DMS114 treated with DMSO at 0.1 percent for 48 hours (cell line): ENCODE data around the gene SLC38A6.

Experiments used
- DNase-seq: peaks from one replicate; lab custom pipeline; 2025; ENCODE audit not compliant: unreplicated experiment; lab: John Stamatoyannopoulos, UW

SLC38A6 gene

GRCh38 chr14:61101803-61102548 is 120.9 kb downstream of the SLC38A6 start:
- DNase-seq = no peak
